ENCODE measurements around the gene UAP1L1.

DNA sequence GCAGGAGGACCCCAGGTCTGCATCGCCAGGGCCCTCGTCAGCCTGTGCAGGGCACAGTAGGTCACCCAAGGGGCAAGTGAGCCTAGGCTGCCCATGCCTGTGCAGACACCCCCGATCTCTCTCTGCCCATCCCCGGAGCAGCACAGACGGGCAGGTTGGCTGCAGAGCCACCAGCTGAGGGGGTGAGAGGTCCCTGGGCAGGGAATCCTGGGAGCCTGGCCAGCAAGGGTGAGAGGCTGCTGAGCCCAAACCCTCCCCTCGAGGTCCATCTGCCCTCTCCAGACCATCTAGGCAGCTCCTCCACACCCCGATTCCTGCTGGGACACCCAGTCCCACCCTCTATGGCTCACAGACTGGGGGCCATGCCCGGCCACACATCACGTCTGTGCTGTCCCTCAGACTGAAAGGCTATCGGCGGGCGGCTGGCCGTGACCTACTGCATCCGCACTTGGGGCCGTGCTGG lies 40.0 kb downstream of the UAP1L1 start:
- TF ChIP-seq, protein P1, sequence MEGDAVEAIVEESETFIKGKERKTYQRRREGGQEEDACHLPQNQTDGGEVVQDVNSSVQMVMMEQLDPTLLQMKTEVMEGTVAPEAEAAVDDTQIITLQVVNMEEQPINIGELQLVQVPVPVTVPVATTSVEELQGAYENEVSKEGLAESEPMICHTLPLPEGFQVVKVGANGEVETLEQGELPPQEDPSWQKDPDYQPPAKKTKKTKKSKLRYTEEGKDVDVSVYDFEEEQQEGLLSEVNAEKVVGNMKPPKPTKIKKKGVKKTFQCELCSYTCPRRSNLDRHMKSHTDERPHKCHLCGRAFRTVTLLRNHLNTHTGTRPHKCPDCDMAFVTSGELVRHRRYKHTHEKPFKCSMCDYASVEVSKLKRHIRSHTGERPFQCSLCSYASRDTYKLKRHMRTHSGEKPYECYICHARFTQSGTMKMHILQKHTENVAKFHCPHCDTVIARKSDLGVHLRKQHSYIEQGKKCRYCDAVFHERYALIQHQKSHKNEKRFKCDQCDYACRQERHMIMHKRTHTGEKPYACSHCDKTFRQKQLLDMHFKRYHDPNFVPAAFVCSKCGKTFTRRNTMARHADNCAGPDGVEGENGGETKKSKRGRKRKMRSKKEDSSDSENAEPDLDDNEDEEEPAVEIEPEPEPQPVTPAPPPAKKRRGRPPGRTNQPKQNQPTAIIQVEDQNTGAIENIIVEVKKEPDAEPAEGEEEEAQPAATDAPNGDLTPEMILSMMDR (IDR thresholded peaks at IDR 0.05) = no peak
- no peak for TF ChIP-seq EP300 (IDR thresholded peaks at IDR 0.05)

Data from tibial nerve (tissue), 4 donors.